Suppressor macrophage (primary cell): ENCODE results near the gene ZC3H4.
"Not testable (repeated sequence)": the region's sequence is repeated elsewhere in the genome, so short reads cannot be mapped to it uniquely, and the experiment has no call there.

Experiments used
- DNase-seq, 4 experiments: peaks; one replicate each; pipeline ENCODE4 v3.0.0-alpha.2; 2020 to 2022
- total RNA-seq, 17 experiments: gene quantifications; one replicate each; lab custom pipeline; 2026; ENCODE audit warnings: mixed read lengths in 6 of 17, inconsistent platforms in 3 of 17; lab: John Stamatoyannopoulos, UW

ZC3H4 gene
- 25.3 to 78.2 (median 39.3) reads per million in 17 experiments for total RNA-seq

GRCh38 chr19:47112997-47113849 lies at the start of gene ZC3H4:
TSS of gene ZC3H4 (minus strand) at chr19:47113776. CDS start at chr19:47112584, 1,192 bp downstream.
- peak; percentile 99 to 100 (median 100) for DNase-seq

GRCh38 chr19:47161876-47162489 lies 48.4 kb upstream of the ZC3H4 start:
- DNase-seq = no peak

GRCh38 chr19:47158879-47159503 lies 45.4 kb upstream of the ZC3H4 start:
- no peak for DNase-seq

GRCh38 chr19:47158367-47158791 lies 44.8 kb upstream of the ZC3H4 start:
- DNase-seq = peak in 1 of 4 experiments; percentile 9

- peak; percentile 47 to 70 (median 58) for DNase-seq
Measured at GRCh38 chr19:47157431-47158321, 44.1 kb upstream of the ZC3H4 start.

- DNase-seq = peak; percentile 33 to 78 (median 63)
Measured at GRCh38 chr19:47156861-47157430, 43.4 kb upstream of the ZC3H4 start.

- no peak for DNase-seq
Measured at GRCh38 chr19:47155148-47155547, 41.6 kb upstream of the ZC3H4 start.

GRCh38 chr19:47153266-47153665 lies 39.7 kb upstream of the ZC3H4 start:
- DNase-seq = no peak

GRCh38 chr19:47152632-47153031 lies 39.1 kb upstream of the ZC3H4 start:
- DNase-seq = no peak

- DNase-seq = no peak
Measured at GRCh38 chr19:47152205-47152604, 38.6 kb upstream of the ZC3H4 start.

- DNase-seq = no peak
Measured at GRCh38 chr19:47151627-47152026, 38.1 kb upstream of the ZC3H4 start.

- no peak for DNase-seq
Measured at GRCh38 chr19:47146920-47147319, 33.3 kb upstream of the ZC3H4 start.

- no peak for DNase-seq
Measured at GRCh38 chr19:47145639-47146486, 32.3 kb upstream of the ZC3H4 start.

GRCh38 chr19:47144630-47145029 lies 31.1 kb upstream of the ZC3H4 start:
- DNase-seq = no peak

- no peak for DNase-seq
Measured at GRCh38 chr19:47143322-47144073, 29.9 kb upstream of the ZC3H4 start.

GRCh38 chr19:47142779-47143178 lies 29.2 kb upstream of the ZC3H4 start:
- no peak for DNase-seq

GRCh38 chr19:47141695-47142094 lies 28.1 kb upstream of the ZC3H4 start:
- DNase-seq = peak in 2 of 4 experiments; percentile 10 to 11

GRCh38 chr19:47141252-47141651 lies 27.7 kb upstream of the ZC3H4 start:
- not testable (repeated sequence) for DNase-seq

GRCh38 chr19:47135156-47135555 lies 21.6 kb upstream of the ZC3H4 start:
- DNase-seq = no peak

GRCh38 chr19:47134545-47134944 lies 21.0 kb upstream of the ZC3H4 start:
- DNase-seq = no peak
